Liver (tissue), 9 donors: Measurements from ENCODE around the gene PLAAT4. TPM values are rescaled to one million over a fixed set of nuclear protein-coding genes. Genes with fewer than 3 reads are reported as not detected.

Experiments
- DNase-seq: peaks from one replicate; pipeline ENCODE4 v3.0.0-alpha.2; 2017; ENCODE audit warnings: low spot score
- H3K27ac ChIP-seq, 2 donors: one replicate each; pipeline ENCODE4 v1.7.0; 2013; ENCODE audit warnings: inconsistent platforms in 2 of 2, low read length in 2 of 2, control low read depth in 1 of 2, low read depth in 1 of 2, mild to moderate bottlenecking in 1 of 2
- H3K27me3 ChIP-seq, 4 donors: one replicate each; pipeline versions ENCODE4 v1.6.1 to v1.7.0; 2013; ENCODE audit warnings: low read length in 3 of 4, inconsistent platforms in 1 of 4, mild to moderate bottlenecking in 1 of 4, moderate library complexity in 1 of 4; ENCODE audit not compliant: control insufficient read depth in 4 of 4, insufficient read depth in 4 of 4
- H3K36me3 ChIP-seq, 4 donors: one replicate each; pipeline versions ENCODE4 v1.6.1 to v1.7.0; 2013; ENCODE audit warnings: low read length in 3 of 4, mild to moderate bottlenecking in 3 of 4, low read depth in 1 of 4, moderate library complexity in 1 of 4; ENCODE audit not compliant: control insufficient read depth in 4 of 4, insufficient read depth in 3 of 4
- H3K4me1 ChIP-seq, 4 donors: one replicate each; pipeline versions ENCODE4 v1.6.1 to v1.7.0; 2013; ENCODE audit warnings: low read length in 3 of 4, mild to moderate bottlenecking in 3 of 4, moderate library complexity in 1 of 4; ENCODE audit not compliant: control insufficient read depth in 4 of 4, insufficient read depth in 4 of 4
- H3K4me3 ChIP-seq, 3 donors: one replicate each; pipeline versions ENCODE4 v1.6.1 to v1.7.0; 2013; ENCODE audit warnings: low read length in 3 of 3, control low read depth in 1 of 3, low read depth in 1 of 3, mild to moderate bottlenecking in 1 of 3
- H3K9ac ChIP-seq, 2 donors: one replicate each; pipeline ENCODE4 v1.7.0; 2013; ENCODE audit warnings: low read length in 2 of 2, mild to moderate bottlenecking in 2 of 2, moderate library complexity in 2 of 2, control low read depth in 1 of 2, low read depth in 1 of 2
- H3K9me3 ChIP-seq, 4 donors: one replicate each; pipeline versions ENCODE4 v1.6.1 to v1.7.0; 2013; ENCODE audit warnings: low read length in 3 of 4; ENCODE audit not compliant: control insufficient read depth in 4 of 4
- EGR1 ChIP-seq, 2 donors: IDR thresholded peaks; 2 replicates each; pipeline ENCODE4 v1.6.1; 2016 to 2018; ENCODE audit warnings: antibody characterized with exemption in 2 of 2, low read depth in 2 of 2
- FOXA2 ChIP-seq: IDR thresholded peaks from 2 replicates; pipeline ENCODE4 v1.6.1; 2016; ENCODE audit warnings: antibody characterized with exemption
- GABPA ChIP-seq, 2 donors: IDR thresholded peaks in 1 of 2; conservative IDR thresholded peaks in 1 of 2; 2 replicates each; pipeline ENCODE4 v1.6.1; 2016; ENCODE audit warnings: antibody characterized with exemption in 2 of 2, mild to moderate bottlenecking in 1 of 2, moderate library complexity in 1 of 2
- HNF4A ChIP-seq, 2 donors: conservative IDR thresholded peaks; 2 replicates each; pipeline ENCODE4 v1.6.1; 2016; ENCODE audit warnings: antibody characterized with exemption in 2 of 2, mild to moderate bottlenecking in 2 of 2
- HNF4G ChIP-seq: IDR thresholded peaks from 2 replicates; pipeline ENCODE4 v1.6.1; 2016; ENCODE audit warnings: antibody characterized with exemption
- JUND ChIP-seq, 2 donors: IDR thresholded peaks; 2 replicates each; pipeline ENCODE4 v1.6.1; 2016; ENCODE audit warnings: antibody characterized with exemption in 2 of 2
- NR2F2 ChIP-seq: IDR thresholded peaks from 2 replicates; pipeline ENCODE4 v1.6.1; 2016; ENCODE audit warnings: antibody characterized with exemption
- RAD21 ChIP-seq, 2 donors: IDR thresholded peaks; 2 replicates each; pipeline ENCODE4 v1.6.1; 2016; ENCODE audit warnings: antibody characterized with exemption in 2 of 2, mild to moderate bottlenecking in 2 of 2
- RXRA ChIP-seq, 2 donors: IDR thresholded peaks; 2 replicates each; pipeline ENCODE4 v1.6.1; 2017 to 2018; ENCODE audit warnings: antibody characterized with exemption in 2 of 2, mild to moderate bottlenecking in 1 of 2
- SP1 ChIP-seq: IDR thresholded peaks from 2 replicates; pipeline ENCODE4 v1.6.1; 2018; ENCODE audit warnings: antibody characterized with exemption, mild to moderate bottlenecking
- TAF1 ChIP-seq: conservative IDR thresholded peaks from 2 replicates; pipeline ENCODE4 v1.6.1; 2016; ENCODE audit warnings: antibody characterized with exemption, mild to moderate bottlenecking
- YY1 ChIP-seq: IDR thresholded peaks from 2 replicates; pipeline ENCODE4 v1.6.1; 2016; ENCODE audit warnings: antibody characterized with exemption, mild to moderate bottlenecking
- WGBS: extraction: QIAGEN DNeasy Blood & Tissue Kit; methylation state at CpG from one replicate; pipeline ENCODE4 v1.1.7; 2013; 5-methylcytosine and 5-hydroxymethylcytosine counted together
- polyA plus RNA-seq, 2 donors: library from polyadenylated mRNA; stranded (reverse) in 1 of 2; unstranded in 1 of 2; fragments of 200-250 nt in 1 of 2; fragments of >200 nt in 1 of 2; fragmentation: Nextera tagmentation in 1 of 2; extraction: Ambion mirVana in 1 of 2; gene quantifications; one replicate each; pipeline versions ENCODE4 v1.2.1 to v1.2.3, GENCODE V29; 2013 to 2015
- total RNA-seq, 2 donors: library from RNA; depleted of rRNA; stranded (reverse); fragments of >200 nt; gene quantifications; one replicate each; pipeline ENCODE4 v1.2.3, GENCODE V29; 2014
- TF ChIP-seq, protein P1 (sequence below): fragments of 150-350 bp; IDR thresholded peaks from 2 replicates; pipeline ENCODE4 v1.5.1; 2017; ENCODE audit warnings: improper control_type of control experiment, low read depth, low read length; ENCODE audit not compliant: missing input control
- TF ChIP-seq, protein P2 (sequence below): IDR thresholded peaks from 2 replicates; pipeline ENCODE4 v1.6.1; 2016; ENCODE audit warnings: antibody characterized with exemption
- TF ChIP-seq, protein P3 (sequence below): IDR thresholded peaks from 2 replicates; pipeline ENCODE4 v1.6.1; 2016; ENCODE audit warnings: antibody characterized with exemption, mild to moderate bottlenecking
- TF ChIP-seq, protein P4 (sequence below): IDR thresholded peaks from 2 replicates; pipeline ENCODE4 v1.6.1; 2016; ENCODE audit warnings: antibody characterized with exemption
- donor health status: healthy.
- donor health status: healthy.
- donor health status: healthy.
- donor health status: healthy.
- donor health status: healthy.

PLAAT4 gene
- total and polyA plus RNA-seq, 4 donors: 4.4 to 86.4 (median 44.8) TPM

DNA sequence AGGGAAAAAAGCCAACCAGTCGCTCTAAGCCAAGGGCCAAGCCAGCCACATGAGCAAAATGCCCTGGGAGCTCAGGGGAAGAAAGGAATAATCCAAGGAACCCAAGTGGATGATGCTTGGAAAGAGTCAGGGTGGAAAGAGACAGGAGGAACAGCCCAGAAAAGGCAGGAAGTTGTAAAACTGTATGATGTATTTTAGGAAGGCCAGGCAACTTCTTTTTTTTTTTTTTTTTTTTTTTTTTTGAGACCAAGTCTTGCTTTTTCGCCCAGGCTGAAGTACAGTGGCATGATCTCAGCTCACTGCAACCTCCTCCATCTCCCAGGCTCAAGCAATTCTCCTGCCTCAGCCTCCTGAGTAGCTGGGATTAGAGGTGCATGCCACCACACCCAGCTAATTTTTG is 29.1 kb upstream of the PLAAT4 start:
- 88% methylated on average over 2 of the region's 2 CpGs for WGBS
- TF ChIP-seq RXRA (IDR thresholded peaks at IDR 0.05) (no peak), HNF4A (conservative IDR thresholded peaks at IDR 0.05) (no peak), FOXA2 (no peak), EGR1 (IDR thresholded peaks at IDR 0.05; ENCODE audit: low read depth in 2 of 2) (no peak), JUND (IDR thresholded peaks at IDR 0.05) (no peak), GABPA (IDR thresholded peaks at IDR 0.05 in 1 of 2, conservative IDR thresholded peaks at IDR 0.05 in 1 of 2) (no peak), RAD21 (IDR thresholded peaks at IDR 0.05) (no peak), SP1 (no peak)
- TF ChIP-seq, protein P1, sequence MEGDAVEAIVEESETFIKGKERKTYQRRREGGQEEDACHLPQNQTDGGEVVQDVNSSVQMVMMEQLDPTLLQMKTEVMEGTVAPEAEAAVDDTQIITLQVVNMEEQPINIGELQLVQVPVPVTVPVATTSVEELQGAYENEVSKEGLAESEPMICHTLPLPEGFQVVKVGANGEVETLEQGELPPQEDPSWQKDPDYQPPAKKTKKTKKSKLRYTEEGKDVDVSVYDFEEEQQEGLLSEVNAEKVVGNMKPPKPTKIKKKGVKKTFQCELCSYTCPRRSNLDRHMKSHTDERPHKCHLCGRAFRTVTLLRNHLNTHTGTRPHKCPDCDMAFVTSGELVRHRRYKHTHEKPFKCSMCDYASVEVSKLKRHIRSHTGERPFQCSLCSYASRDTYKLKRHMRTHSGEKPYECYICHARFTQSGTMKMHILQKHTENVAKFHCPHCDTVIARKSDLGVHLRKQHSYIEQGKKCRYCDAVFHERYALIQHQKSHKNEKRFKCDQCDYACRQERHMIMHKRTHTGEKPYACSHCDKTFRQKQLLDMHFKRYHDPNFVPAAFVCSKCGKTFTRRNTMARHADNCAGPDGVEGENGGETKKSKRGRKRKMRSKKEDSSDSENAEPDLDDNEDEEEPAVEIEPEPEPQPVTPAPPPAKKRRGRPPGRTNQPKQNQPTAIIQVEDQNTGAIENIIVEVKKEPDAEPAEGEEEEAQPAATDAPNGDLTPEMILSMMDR: no peak
- TF ChIP-seq, protein P2, sequence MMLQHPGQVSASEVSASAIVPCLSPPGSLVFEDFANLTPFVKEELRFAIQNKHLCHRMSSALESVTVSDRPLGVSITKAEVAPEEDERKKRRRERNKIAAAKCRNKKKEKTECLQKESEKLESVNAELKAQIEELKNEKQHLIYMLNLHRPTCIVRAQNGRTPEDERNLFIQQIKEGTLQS: no peak
- TF ChIP-seq, protein P3, sequence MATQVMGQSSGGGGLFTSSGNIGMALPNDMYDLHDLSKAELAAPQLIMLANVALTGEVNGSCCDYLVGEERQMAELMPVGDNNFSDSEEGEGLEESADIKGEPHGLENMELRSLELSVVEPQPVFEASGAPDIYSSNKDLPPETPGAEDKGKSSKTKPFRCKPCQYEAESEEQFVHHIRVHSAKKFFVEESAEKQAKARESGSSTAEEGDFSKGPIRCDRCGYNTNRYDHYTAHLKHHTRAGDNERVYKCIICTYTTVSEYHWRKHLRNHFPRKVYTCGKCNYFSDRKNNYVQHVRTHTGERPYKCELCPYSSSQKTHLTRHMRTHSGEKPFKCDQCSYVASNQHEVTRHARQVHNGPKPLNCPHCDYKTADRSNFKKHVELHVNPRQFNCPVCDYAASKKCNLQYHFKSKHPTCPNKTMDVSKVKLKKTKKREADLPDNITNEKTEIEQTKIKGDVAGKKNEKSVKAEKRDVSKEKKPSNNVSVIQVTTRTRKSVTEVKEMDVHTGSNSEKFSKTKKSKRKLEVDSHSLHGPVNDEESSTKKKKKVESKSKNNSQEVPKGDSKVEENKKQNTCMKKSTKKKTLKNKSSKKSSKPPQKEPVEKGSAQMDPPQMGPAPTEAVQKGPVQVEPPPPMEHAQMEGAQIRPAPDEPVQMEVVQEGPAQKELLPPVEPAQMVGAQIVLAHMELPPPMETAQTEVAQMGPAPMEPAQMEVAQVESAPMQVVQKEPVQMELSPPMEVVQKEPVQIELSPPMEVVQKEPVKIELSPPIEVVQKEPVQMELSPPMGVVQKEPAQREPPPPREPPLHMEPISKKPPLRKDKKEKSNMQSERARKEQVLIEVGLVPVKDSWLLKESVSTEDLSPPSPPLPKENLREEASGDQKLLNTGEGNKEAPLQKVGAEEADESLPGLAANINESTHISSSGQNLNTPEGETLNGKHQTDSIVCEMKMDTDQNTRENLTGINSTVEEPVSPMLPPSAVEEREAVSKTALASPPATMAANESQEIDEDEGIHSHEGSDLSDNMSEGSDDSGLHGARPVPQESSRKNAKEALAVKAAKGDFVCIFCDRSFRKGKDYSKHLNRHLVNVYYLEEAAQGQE: no peak
- H3K4me3 ChIP-seq: no peak overlapping the region
- no peak overlapping the region for H3K9ac ChIP-seq
- no peak overlapping the region for H3K27ac ChIP-seq
- H3K36me3 ChIP-seq: no peaks in the 10 kb centered on the region
- H3K4me1 ChIP-seq: peaks cover 16 to 54% (median 43%) of the 10 kb centered on the region in 4 donors
- H3K9me3 ChIP-seq: no peaks in the 10 kb centered on the region
- no peak for DNase-seq
- no peaks in the 10 kb centered on the region for H3K27me3 ChIP-seq

DNA sequence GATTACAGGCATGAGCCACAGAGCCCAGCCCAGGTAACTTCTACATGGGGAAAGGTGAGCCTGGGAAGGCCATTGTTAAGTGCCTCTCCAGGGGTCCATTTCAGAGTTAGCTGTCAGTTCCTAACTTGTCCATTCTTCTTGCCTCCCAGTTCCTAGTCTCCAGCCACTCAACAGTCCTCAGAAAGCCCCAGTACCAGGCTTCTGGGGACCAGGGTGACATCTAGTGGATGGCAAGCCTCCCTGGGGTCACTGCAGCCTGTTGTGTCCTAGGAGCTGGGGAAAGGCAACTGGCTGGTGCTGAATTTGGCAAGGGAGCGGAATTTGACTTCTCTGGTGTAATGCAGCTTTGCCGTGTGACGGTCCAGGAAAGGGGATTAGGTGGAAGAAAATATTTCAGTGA is 28.6 kb upstream of the PLAAT4 start:
- TF ChIP-seq EGR1 (IDR thresholded peaks at IDR 0.05; ENCODE audit: low read depth in 2 of 2): no peak
- TF ChIP-seq HNF4G: peak; percentile 37
- peak; percentile 56 to 77 for TF ChIP-seq HNF4A (conservative IDR thresholded peaks at IDR 0.05)
- TF ChIP-seq, protein P4, sequence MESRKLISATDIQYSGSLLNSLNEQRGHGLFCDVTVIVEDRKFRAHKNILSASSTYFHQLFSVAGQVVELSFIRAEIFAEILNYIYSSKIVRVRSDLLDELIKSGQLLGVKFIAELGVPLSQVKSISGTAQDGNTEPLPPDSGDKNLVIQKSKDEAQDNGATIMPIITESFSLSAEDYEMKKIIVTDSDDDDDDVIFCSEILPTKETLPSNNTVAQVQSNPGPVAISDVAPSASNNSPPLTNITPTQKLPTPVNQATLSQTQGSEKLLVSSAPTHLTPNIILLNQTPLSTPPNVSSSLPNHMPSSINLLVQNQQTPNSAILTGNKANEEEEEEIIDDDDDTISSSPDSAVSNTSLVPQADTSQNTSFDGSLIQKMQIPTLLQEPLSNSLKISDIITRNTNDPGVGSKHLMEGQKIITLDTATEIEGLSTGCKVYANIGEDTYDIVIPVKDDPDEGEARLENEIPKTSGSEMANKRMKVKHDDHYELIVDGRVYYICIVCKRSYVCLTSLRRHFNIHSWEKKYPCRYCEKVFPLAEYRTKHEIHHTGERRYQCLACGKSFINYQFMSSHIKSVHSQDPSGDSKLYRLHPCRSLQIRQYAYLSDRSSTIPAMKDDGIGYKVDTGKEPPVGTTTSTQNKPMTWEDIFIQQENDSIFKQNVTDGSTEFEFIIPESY: no peak
- no peak for TF ChIP-seq TAF1
- TF ChIP-seq FOXA2: no peak
- TF ChIP-seq SP1: peak; percentile 19
- no peak for TF ChIP-seq YY1
- peak; percentile 62 to 77 for TF ChIP-seq RXRA (IDR thresholded peaks at IDR 0.05)
- TF ChIP-seq, protein P3: peak; percentile 86
- TF ChIP-seq GABPA (IDR thresholded peaks at IDR 0.05 in 1 of 2, conservative IDR thresholded peaks at IDR 0.05 in 1 of 2): no peak
- no peak for TF ChIP-seq NR2F2
- TF ChIP-seq, protein P1: peak; percentile 63
- peak in 1 of 2 donors; percentile 31 for TF ChIP-seq JUND (IDR thresholded peaks at IDR 0.05)
- peak; percentile 89 to 92 for TF ChIP-seq RAD21 (IDR thresholded peaks at IDR 0.05)
- TF ChIP-seq, protein P2: no peak
- Histone ChIP-seq H3K27me3 (no peaks in the 10 kb centered on the region), H3K4me1 (peaks cover 16 to 54% (median 43%) of the 10 kb centered on the region in 4 donors), H3K36me3 (no peaks in the 10 kb centered on the region), H3K27ac (no peak overlapping the region), H3K9me3 (no peaks in the 10 kb centered on the region), H3K9ac (no peak overlapping the region), H3K4me3 (no peak overlapping the region)
- DNase-seq: peak; percentile 43
- 40% methylated on average over 3 of the region's 3 CpGs for WGBS
